Fibroblast of skin of left quadriceps (primary cell): ENCODE results near the gene AFAP1.
A peak's percentile ranks its signal among the peaks of the same experiment; 100 is the strongest.

Source experiments
- DNase-seq, 2 experiments: peaks; one replicate each; pipeline ENCODE4 v3.0.0-alpha.2; 2013; ENCODE audit warnings: low read depth in 2 of 2

The AFAP1 gene

DNA sequence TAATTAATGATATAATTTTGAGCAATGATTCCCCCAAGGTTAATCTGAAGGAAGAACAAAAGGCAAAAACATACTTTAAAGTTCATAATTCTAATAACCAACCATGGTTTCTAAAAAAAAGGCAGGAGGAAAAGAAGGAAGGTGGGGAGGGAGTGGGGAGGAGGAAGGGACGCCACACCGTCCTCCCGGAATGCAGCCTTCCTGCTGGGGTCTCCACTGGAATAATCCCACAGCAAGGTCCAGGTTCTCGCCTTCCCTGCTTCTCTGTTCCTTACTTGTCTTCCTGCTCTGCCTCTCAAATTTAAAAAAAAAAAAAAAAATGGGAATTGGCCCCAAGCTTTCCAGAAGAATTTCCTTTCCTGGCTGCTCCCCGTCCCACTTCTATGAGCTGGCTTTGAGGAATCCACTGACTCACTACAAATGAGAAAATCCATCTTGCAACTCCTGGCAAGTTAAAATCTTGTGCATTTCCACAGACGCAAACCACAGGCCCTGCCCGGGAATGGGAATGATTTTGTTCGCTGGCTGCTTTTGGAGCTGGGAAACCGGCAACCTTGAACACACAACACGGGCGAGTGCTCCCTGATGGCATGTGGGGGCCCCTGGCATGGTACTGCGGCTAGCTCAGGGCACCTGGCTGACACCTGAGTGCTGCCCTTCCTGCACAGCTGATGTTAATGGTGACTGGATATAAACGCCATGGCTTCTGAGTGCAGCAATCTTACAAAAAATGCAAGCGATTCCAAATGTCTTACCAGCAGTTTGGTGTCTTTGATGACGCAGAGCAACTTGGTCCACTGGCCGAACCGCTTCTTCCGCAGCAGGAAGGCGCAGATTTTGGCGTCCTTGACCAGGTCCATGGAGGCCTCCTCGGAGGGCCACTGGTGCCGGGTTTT is 97.0 kb downstream of the AFAP1 start:
- peak; percentile 99 for DNase-seq

DNA sequence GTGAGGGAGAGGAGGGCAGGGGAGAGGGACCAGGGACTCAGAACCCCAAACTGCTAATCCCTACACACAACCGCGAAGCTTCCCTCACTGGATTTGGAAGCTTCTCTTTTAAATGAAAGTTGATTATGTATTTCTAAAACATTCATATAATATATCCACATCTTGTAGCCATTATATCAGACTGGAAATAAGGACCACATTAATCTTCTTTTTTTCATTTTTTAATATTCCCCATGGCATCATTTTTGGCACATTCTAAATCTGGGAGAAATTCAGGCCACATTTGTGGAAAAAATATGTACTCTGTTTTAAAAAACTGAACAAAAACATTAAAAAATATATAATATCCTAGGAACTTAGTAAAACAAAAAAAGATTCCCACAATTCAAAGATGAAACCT is 97.8 kb downstream of the AFAP1 start:
- no peak for DNase-seq

- DNase-seq = no peak
Measured at GRCh38 chr4:7841071-7841470, 98.6 kb downstream of the AFAP1 start.

GRCh38 chr4:7839856-7840255 is 99.8 kb downstream of the AFAP1 start:
- no peak for DNase-seq

DNA sequence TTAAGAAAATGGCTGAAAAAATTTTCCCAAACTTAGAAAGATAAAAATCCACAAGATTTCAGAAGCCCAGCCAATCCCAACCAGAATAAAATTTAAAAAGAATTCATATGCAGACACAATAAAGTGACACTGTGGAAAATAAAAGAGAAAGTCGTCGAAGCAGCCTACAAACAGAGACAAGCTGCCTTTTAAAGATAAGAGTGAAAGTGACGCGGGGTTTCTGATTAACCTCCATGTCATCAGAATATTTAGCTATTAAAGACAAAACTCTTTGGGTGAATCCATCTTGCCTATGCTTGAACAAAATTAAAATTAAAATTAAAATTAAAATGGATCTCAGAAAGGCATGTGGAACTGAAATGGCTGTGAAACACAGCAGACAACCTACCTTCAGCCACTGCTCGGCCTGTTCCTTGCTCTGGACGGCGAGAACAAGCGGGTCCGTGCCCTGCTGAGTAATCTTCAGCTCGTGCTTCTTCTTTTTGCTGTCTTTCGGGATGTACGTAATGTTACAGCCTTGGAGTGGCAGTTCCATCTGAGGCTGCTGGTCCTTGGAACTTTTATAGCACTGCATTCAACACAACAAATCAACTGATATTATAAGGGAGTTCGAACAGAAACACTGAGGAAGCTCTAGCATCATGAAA is 101.4 kb downstream of the AFAP1 start:
- DNase-seq = no peak

DNA sequence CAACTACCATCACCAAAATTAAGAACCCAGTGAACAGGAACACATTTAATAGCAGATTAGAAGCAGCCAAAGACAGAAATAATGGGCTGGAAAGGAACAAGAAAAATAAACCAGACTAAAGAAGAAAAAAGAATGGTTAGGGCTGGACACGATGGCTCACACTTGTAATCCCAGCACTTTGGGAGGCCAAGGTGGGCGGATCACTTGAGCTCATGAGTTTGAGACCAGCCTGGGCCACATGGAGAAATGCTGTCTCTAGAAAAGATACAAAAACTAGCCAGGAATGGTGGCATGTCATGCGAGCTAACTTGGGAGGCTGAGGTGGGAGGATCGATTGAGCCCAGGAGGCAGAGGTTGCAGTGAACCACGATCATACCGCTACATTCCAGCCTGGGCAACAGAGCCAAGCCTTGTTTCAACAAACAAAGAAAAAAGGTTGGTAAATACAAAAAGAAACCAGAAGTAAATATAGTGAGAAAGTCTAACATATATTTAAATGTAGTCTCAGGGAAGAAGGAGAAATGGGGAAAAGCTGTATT is 102.0 kb downstream of the AFAP1 start:
- DNase-seq = no peak

DNA sequence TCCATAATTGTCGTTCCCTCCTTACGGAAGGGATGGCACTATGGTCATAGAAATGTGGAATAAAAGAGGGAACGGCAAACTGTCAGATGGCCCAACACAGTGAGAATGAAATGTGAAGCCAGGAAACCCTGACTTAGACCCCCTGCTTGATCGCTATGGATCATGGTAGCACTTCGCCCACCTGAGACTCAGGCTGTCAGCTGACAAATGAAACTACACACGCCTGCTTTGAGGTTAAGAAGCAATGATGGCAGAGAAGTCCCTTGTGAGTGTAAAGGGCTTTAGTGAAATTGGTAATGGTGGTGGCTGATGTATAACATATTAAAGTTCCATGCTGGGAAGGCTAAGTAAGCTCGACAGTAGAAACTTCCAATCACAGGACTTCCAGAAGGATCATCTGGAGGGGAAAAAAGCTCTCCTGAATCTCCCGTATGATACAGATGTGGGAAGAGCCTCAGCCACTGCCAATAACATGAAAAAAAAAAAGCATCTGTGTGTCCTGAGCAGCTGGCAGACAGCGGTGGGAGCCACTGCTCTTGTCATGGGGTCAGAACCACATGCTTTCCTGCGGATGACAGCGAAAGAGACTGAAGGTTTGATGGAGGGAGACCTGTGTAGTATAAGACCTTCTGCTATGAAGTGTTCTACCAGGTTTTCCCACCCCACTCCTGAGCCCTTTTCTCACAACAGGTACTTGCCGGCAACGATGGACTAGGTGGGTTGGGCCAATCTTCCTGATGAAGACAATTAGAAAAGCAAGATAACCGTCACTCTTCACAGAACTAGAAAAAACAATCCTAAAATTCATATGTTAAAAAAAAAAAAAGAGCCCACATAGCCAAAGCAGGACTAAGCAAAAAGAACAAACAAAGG is 107.6 kb downstream of the AFAP1 start:
- no peak for DNase-seq

DNA sequence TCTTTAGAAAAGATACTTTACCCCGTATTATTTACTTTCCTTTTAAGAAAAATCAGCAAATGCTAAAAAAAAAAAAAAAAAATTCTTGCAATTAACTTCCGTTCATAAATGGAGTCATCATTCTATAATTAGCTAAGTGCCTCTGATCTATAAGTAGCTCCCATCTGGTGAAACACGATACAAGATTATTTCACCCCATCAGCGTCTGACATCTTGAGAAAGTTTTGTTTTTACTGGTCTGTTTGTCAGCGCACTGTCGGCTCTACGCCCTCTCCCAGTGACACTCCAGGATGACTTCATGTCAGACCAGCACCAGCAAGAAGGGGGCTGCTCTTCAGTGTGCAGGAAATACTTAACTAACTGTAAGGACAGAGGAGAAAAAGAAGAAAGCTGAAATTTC is 108.3 kb downstream of the AFAP1 start:
- DNase-seq = peak; percentile 78 to 81

GRCh38 chr4:7830747-7831146 is 108.9 kb downstream of the AFAP1 start:
- DNase-seq = no peak

DNA sequence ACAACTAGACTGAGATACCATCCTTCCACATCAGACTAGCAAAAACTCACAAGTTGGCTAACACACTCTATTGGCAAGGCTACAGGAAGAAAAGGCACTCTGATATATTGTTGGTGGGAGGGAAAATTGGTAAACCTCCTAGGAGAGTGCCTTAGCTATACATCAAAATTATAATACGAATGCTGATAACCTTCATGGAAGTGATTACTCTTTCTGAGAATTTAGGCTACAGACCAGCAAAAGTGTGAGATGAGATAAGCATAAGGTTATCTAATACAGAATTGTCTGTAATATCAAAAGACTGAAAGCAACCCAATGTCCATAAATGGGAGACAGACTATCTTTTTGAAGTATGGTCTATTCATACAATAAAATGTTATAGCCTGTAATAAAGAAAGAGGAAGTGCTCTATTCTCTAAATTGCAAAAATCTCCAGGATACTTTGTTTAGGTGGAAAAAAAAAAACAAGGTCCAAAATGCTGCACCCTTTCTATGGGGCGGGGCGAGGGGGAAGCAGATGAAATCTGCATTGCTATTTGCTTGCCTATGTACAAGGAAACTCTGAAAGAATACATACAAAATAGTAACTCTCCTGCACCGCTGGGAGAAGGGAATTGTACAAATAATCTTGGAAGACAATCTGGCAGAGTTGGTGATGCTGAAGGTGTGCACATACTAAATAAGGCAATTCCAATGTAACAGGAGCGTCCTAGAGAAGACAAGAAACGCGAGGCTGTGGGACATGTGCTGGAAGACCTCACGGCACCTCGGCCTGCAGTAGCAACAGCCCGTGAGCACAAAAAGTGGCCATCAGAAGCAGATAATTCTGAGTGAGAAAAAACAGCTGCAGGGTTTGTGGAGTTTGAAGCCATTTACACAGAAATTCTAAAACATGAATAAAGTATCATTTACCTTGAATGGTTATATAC is 109.7 kb downstream of the AFAP1 start:
- DNase-seq = no peak

- DNase-seq = no peak
Measured at GRCh38 chr4:7828793-7829301, 110.8 kb downstream of the AFAP1 start.

DNA sequence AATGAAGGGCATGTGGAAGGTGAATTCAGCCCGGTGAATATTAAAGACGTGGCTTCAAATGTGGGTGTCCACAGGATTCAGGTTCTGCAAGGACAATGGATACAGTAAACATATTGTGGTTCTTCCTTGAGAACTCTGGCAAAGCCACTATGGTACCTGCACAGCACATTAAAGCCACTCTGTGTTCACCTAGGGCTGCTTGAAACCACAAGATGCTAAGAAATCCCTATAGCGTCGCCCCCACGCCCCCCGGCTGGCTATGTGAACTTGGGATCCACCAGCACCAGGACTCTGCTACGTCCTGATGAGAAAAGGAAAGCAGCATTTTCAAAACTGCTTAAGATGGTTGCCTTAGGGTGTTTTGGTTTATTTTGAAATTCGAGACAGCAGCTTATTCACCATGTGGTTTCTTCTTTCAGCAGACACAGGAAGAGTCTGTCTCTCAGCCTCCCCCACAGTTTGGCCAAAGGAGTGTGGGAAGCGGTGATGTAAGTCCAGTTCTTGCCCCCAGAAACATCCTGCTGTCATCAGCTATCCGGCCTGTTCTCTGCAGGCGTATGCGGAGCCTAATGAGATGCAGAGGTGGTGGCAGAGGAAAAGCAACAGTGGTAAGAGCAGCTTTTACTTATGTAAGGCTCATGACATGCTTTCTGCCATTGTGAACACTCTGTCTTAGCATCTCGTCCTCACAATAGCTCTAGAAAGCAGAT is 111.5 kb downstream of the AFAP1 start:
- peak; percentile 98 for DNase-seq

DNA sequence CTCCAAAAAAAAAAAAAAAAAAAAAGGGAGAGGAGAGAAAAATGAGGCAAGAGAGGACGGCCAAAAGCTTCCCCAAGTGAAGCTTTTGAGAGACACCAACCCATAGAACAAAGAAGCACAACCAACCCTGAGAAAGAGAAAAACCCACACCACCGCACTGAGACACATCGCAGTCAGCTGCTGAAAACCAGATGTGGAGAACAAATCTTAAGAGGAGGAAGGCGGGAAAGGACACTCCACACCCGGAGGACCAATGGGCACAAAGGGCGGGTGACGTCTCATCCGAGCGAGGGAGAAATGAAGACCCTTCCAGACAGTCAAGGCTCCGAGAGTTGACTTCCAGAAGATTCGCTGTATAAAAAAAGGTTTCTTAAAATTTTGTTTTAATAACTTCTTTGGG is 112.1 kb downstream of the AFAP1 start:
- no peak for DNase-seq

DNA sequence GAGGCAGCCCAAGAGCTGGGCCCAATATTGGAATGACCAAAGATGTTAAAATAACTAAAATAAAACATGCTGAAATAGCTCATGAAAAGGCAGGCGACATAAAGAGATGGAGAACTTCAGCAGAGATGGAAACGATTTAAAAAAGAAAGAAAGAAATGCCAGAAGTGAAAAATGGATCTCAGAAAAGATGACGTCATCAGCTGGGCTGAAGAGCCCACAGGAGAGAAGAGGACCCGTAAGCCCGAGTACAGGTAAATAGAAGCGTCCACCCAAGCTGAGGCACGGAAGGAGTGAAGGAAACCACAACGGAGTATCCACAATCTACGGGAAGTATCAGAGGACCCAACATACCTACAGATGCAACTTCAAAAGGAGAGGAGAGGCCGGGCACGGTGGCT is 112.8 kb downstream of the AFAP1 start:
- DNase-seq = no peak

- no peak for DNase-seq
Measured at GRCh38 chr4:7826176-7826908, 113.3 kb downstream of the AFAP1 start.

DNA sequence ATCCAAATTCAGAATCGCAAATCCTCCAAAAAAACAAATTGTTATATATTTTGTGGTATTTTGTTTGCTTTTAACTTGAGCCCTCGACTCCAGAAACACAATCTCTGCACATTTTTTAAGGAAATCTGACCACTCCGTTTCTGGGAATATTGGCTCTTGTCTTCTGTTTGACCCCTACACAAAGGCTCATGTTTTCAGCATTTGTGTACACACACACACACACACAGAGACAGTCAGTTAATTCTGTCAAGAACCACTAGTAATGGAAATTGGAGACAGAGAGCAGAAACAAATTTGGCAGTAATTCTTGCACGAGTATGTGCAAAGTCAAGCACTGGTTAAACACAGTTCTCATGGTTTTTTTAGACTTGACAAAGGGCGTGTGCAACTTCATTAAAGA is 115.4 kb downstream of the AFAP1 start:
- no peak for DNase-seq

DNA sequence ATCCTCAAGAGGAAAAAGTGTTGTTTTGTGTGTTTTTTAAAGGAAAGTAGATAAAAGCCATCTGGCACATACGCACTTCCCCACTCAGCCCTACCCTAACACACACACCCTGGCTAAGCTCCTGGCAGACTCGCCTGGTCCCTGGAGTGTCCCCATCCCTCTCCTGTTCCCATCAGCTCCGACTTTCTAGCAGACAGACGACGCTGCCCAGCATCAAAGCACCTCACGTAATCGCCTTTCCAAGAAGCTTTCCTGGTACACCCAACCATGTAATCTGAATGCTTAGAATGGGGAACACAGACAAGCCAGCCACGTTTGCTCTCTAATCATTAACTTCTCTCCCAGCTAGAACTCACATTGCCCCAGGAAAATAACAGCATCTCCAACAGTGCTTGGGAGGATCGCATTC is 116.2 kb downstream of the AFAP1 start:
- no peak for DNase-seq

DNA sequence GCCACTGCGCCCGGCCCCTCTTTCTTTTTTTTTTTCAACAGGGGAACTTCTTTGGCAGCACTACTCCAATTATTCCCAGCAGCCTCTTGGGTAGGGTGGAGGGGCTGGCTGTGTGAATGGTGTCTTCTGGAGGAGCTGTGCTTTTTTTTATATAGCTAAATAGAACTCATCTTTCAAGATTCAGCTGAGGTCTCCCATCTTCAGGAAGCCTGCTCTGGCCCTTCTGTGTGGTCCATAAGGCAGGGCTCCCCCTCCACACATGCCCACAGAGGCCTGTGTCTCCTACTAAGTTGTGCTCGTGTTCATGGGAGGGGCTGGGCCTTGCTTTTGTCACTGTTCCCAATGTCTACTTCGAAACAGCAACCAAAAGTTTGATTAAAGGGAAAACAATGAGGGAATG is 116.8 kb downstream of the AFAP1 start:
- DNase-seq = no peak

DNA sequence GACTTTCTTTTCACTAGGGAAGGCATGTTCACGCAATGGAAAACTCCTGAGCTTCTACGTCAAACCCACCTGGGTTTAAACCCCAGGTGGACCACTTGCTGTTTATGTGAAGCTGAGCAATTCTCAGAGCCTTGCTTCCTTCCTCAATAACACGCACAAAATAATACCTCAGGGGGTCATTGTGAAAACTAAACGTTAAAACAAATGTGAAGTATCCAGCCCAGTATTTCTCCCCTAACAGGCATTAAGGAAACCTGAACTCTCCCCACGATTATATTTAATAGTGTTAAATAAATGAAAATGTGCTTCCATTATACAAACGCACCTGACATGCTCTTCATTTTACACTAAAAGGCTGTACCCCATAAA is 117.5 kb downstream of the AFAP1 start:
- DNase-seq = no peak
